Epithelial cell of esophagus (primary cell): ENCODE data around the gene ST3GAL6.
A peak's percentile ranks its signal among the peaks of the same experiment; 100 is the strongest.

ENCODE experiments used
- DNase-seq: peaks from one replicate; pipeline ENCODE4 v3.0.0; 2010; ENCODE audit warnings: low read depth
- H3K4me3 ChIP-seq: 2 replicates; pipeline ENCODE4 v1.5.1; 2011; ENCODE audit warnings: mild to moderate bottlenecking, low read length, control low read depth
- CTCF ChIP-seq: IDR thresholded peaks from 2 replicates; pipeline ENCODE4 v1.5.1; 2011; ENCODE audit warnings: low read depth, mild to moderate bottlenecking, low read length, control low read depth, inconsistent platforms; ENCODE audit not compliant: insufficient read depth; ENCODE audit errors: missing control alignments

The ST3GAL6 gene

GRCh38 chr3:98806521-98806920 lies 43.4 kb downstream of the ST3GAL6 start:
- H3K4me3 ChIP-seq, result no peak overlapping the region
- DNase-seq, result peak; percentile 94
- TF ChIP-seq CTCF, result no peak

DNA sequence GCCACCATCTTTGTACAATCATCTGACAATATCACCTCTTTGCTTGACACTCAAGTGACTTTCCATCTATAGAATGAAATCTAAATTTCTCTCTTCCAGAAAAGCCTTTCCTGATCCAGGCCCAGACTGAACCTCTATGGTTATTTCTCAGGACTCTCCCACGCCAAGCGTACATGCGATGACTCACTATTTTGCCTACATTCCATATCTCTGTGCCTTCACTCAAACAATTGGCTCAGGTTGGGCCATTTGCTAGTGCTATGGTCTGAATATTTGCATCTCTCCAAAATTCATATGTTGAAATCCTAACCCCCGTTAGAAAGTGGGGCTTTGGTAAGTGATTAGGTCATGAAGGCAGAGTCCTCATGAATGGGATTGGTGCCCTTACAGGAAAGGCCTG lies 43.9 kb downstream of the ST3GAL6 start:
- DNase-seq, result peak; percentile 81
- no peak overlapping the region for H3K4me3 ChIP-seq
- no peak for TF ChIP-seq CTCF

GRCh38 chr3:98807561-98807960 lies 44.4 kb downstream of the ST3GAL6 start:
- DNase-seq, result peak; percentile 76
- H3K4me3 ChIP-seq, result no peak overlapping the region
- no peak for TF ChIP-seq CTCF

GRCh38 chr3:98808071-98808470 lies 44.9 kb downstream of the ST3GAL6 start:
- no peak overlapping the region for H3K4me3 ChIP-seq
- TF ChIP-seq CTCF, result no peak
- DNase-seq, result peak; percentile 65

DNA sequence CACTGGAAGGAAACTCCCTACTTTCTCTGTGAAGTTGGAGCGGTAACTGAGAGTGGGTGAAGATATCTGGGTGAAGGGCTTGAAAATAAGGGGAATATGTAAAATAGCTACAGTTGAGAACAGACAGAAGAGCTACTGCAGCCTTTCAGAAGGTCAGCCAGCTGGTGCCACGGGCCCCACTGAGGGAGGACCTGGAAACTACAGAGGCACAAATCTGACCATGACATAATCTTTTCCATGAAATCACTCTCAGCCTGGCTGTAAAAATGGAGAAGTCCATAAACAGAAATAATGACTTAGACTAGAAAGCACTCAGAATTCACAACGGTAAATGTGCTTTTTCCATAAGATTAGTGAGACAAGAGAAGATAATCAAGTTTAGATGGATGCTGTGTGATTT lies 46.4 kb downstream of the ST3GAL6 start:
- DNase-seq, result no peak
- TF ChIP-seq CTCF, result no peak
- no peak overlapping the region for H3K4me3 ChIP-seq

DNA sequence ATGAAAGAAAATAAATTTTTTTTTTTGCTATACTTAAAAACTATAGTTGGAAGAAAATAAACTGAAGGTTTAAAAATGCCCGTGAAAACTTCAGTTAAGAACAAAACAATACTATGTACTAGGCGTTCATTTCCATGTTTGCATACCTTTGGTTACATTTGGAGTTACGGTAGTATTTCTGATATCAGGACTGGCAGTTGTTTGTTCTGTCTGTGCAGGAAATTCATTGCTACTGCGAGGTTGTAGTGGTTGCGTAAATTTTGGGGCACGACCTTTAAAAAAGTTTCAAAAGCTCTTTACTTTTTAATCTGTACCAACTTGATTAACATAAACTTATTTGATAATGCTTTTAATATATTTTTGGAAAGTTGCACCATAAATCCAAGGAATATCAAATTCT lies 47.9 kb downstream of the ST3GAL6 start:
- H3K4me3 ChIP-seq, result no peak overlapping the region
- TF ChIP-seq CTCF, result no peak
- no peak for DNase-seq

DNA sequence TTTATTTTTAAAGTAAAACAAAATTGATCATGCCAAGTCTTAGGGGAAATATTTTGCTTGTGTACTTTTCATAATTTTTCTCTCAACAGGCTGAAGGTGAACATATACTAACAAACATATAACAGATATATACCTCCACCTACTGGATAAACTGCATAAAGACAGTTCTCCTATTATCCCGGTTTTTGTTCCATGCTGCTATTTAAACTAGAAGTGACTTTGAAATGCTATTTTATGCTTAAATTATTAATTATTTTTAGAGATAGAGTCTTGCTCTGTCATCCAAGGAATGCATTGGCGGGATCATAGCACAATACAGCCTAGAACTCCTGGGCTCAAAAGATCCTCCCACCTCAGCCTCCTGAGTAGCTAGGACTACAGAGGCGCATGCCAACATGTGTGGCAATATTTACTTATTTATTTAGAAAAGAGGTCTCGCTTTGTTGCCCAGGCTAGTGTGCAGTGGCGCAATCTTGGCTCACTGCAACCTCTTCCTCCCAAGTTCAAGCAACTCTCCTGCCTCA lies 49.8 kb downstream of the ST3GAL6 start:
- no peak overlapping the region for H3K4me3 ChIP-seq
- DNase-seq, result peak; percentile 56
- peak; percentile 36 for TF ChIP-seq CTCF
